HCT116 (cell line): ENCODE measurements around the gene ACBD6. TPM values are rescaled to one million over a fixed set of nuclear protein-coding genes. Genes with fewer than 3 reads are reported as not detected.

ENCODE experiments used
- ATAC-seq: fragments of 200-7000 bp; cut with Tn5 transposase; 2 replicates; pipeline ENCODE4 v1.9.1; 2020; ENCODE audit warnings: mild to moderate bottlenecking, moderate library complexity
- BruUV-seq: library from RNA; stranded (reverse); fragments of 400-500 nt; replicated peaks from 2 replicates; lab custom pipeline; 2021; lab: Mats Ljungman, UMichigan
- CTCF ChIA-PET: fragments of 300-600 bp; sonication (Branson Sonifier 250); formaldehyde crosslinking; loops from one replicate; lab custom pipeline; 2021; ENCODE audit warnings: antibody characterized with exemption; lab: Charles Lee
- POLR2A ChIA-PET: fragments of 300-600, 350-600 bp; sonication (Branson Sonifier 250); formaldehyde crosslinking; loops from one replicate; lab custom pipeline; 2021; ENCODE audit warnings: antibody characterized with exemption; lab: Charles Lee
- RAD21 ChIA-PET, 2 experiments: fragments of 300-600 bp; sonication (Branson Sonifier 250); formaldehyde crosslinking; loops; one replicate each; lab custom pipeline; 2023; ENCODE audit warnings: low total read pairs in 2 of 2; ENCODE audit not compliant: uncharacterized antibody in 2 of 2, unreplicated experiment in 2 of 2, low non-redundant PET in 1 of 2; lab: Charles Lee
- DNase-seq: peaks from one replicate; pipeline ENCODE4 v3.0.0-alpha.2; 2010; ENCODE audit warnings: low read depth, low spot score
- H2AFZ ChIP-seq: fragments of 200-600 bp; shearing (Covaris generic), sonication (generic); 2 replicates; pipeline ENCODE4 v1.6.1; 2017; ENCODE audit warnings: low read depth, mixed run types, mixed read lengths, antibody characterized with exemption, low read length; ENCODE audit not compliant: poor library complexity, severe bottlenecking
- H3K27ac ChIP-seq: 2 replicates; pipeline ENCODE4 v1.5.1; 2012; ENCODE audit warnings: low read depth, low read length
- H3K27me3 ChIP-seq: fragments of 200-600 bp; sonication (generic); 2 replicates; pipeline ENCODE4 v1.6.1; 2016; ENCODE audit warnings: mixed run types, low read length, mixed read lengths; ENCODE audit not compliant: insufficient read depth
- H3K36me3 ChIP-seq, 2 experiments: fragments of 200-500 bp in 1 of 2; fragments of 200-600 bp in 1 of 2; sonication (Bioruptor generic) in 1 of 2; sonication (generic) in 1 of 2; 2 replicates each; pipeline versions ENCODE4 v1.5.1 to v1.6.1; 2014 to 2016; ENCODE audit warnings: low read length in 2 of 2, inconsistent platforms in 1 of 2, mixed read lengths in 1 of 2, mixed run types in 1 of 2; ENCODE audit not compliant: insufficient read depth in 2 of 2, control insufficient read depth in 1 of 2
- H3K4me1 ChIP-seq, 2 experiments: fragments of 200-600 bp in 1 of 2; sonication (generic) in 1 of 2; 2 replicates each; pipeline versions ENCODE4 v1.5.1 to v1.6.1; 2012 to 2017; ENCODE audit warnings: low read length in 2 of 2, inconsistent platforms in 1 of 2, mild to moderate bottlenecking in 1 of 2, mixed read lengths in 1 of 2, mixed run types in 1 of 2, moderate library complexity in 1 of 2; ENCODE audit not compliant: insufficient read depth in 2 of 2, control insufficient read depth in 1 of 2
- H3K4me2 ChIP-seq: fragments of 200-600 bp; sonication (generic); 2 replicates; pipeline ENCODE4 v1.6.1; 2017; ENCODE audit warnings: mixed run types, low read length, mixed read lengths
- H3K4me3 ChIP-seq, 2 experiments: fragments of 200-600 bp in 1 of 2; sonication (generic) in 1 of 2; replicated peaks in 1 of 2; 2 replicates each; pipeline ENCODE4 v1.5.1; 2011 to 2016; ENCODE audit warnings: low read length in 2 of 2, control low read depth in 1 of 2, low read depth in 1 of 2, mild to moderate bottlenecking in 1 of 2, mixed read lengths in 1 of 2, mixed run types in 1 of 2
- H3K79me2 ChIP-seq: fragments of 200-600 bp; sonication (generic); 2 replicates; pipeline ENCODE4 v1.6.1; 2017; ENCODE audit warnings: mild to moderate bottlenecking, mixed run types, low read length, moderate library complexity, mixed read lengths; ENCODE audit not compliant: insufficient read depth
- H3K9ac ChIP-seq: fragments of 200-600 bp; sonication (generic); 2 replicates; pipeline ENCODE4 v1.6.1; 2016; ENCODE audit warnings: low read length, mixed read lengths
- H3K9me2 ChIP-seq: fragments of 200-600 bp; sonication (generic), shearing (Covaris generic); 2 replicates; pipeline ENCODE4 v1.6.1; 2017; ENCODE audit warnings: mixed run types, mild to moderate bottlenecking, moderate library complexity; ENCODE audit not compliant: insufficient read depth
- H3K9me3 ChIP-seq, 2 experiments: fragments of 200-500 bp in 1 of 2; fragments of 200-600 bp in 1 of 2; sonication (Bioruptor generic) in 1 of 2; sonication (generic) in 1 of 2; 2 replicates each; pipeline ENCODE4 v1.6.1; 2014 to 2017; ENCODE audit warnings: low read length in 2 of 2, mixed read lengths in 2 of 2, inconsistent platforms in 1 of 2, low read depth in 1 of 2, mild to moderate bottlenecking in 1 of 2, mixed run types in 1 of 2, moderate library complexity in 1 of 2; ENCODE audit not compliant: control insufficient read depth in 1 of 2, insufficient read depth in 1 of 2
- H4K20me1 ChIP-seq: fragments of 200-600 bp; sonication (generic), shearing (Covaris generic); 2 replicates; pipeline ENCODE4 v1.6.1; 2017; ENCODE audit warnings: mixed run types, mild to moderate bottlenecking, moderate library complexity; ENCODE audit not compliant: insufficient read depth
- FOSL1 ChIP-seq: IDR thresholded peaks from 2 replicates; pipeline ENCODE4 v1.6.1; 2012; ENCODE audit warnings: low read depth
- JUND ChIP-seq: IDR thresholded peaks from 2 replicates; pipeline ENCODE4 v1.6.1; 2012
- POLR2AphosphoS5 ChIP-seq: IDR thresholded peaks from 2 replicates; pipeline ENCODE4 v1.6.1; 2011; ENCODE audit warnings: mild to moderate bottlenecking, low read depth, low read length, moderate library complexity
- RAD21 ChIP-seq: IDR thresholded peaks from 2 replicates; pipeline ENCODE4 v1.6.1; 2012; ENCODE audit warnings: low read depth, mild to moderate bottlenecking
- SIN3A ChIP-seq: IDR thresholded peaks from 2 replicates; pipeline ENCODE4 v1.6.1; 2012; ENCODE audit warnings: low read depth
- SRF ChIP-seq: IDR thresholded peaks from 2 replicates; pipeline ENCODE4 v1.6.1; 2012; ENCODE audit warnings: low read depth
- intact Hi-C: fragments of 100-400 bp; cut with micrococcal nuclease; formaldehyde crosslinking; loops from 2 replicates; pipeline ENCODE4 v1.10.0; 2022
- total RNA-seq: library from RNA; stranded (reverse); gene quantifications from one replicate; pipeline ENCODE4 v1.2.1, GENCODE V29; 2021; ENCODE audit not compliant: unreplicated experiment
- TF ChIP-seq, protein P1 (sequence below): IDR thresholded peaks from 2 replicates; pipeline ENCODE4 v1.6.1; 2011; ENCODE audit warnings: mild to moderate bottlenecking, low read length, moderate library complexity; ENCODE audit not compliant: insufficient replicate concordance; ENCODE audit errors: extremely low read depth
- TF ChIP-seq, protein P2 (sequence below): IDR thresholded peaks from 2 replicates; pipeline ENCODE4 v1.6.1; 2012; ENCODE audit warnings: low read depth

ACBD6 gene
- total RNA-seq, 1 experiment from 2014 or later, result 43.2 TPM

DNA sequence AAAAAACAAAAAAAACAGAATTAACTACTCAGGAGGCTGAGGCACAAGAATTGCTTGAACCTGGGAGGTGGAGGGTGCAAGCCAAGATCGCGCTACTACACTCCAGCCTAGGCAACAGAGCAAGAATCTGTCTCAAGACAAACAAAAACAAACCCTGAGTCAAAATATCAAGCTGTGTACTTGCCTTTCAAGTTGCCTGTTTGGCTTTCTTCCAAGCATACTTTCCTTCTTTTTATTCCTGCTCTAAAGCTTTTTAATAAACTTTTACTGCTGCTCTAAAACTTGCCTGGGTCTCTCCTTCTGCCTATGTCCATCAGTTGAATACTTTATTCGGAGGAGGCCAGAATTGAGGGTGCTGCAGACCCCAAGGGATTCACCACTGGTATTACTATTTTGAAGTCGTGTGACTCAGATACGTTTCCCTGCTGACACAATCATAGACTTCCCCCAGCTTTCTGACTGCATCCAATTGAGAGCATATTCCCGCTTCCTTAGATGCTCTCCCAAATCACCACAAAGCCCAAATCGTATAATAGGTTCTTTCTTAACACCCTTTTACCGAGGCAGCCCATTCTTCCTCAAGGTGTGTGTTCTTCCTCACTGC, 3.5 kb upstream of the ACBD6 start:
- ATAC-seq, result no peak
- H3K9me3 ChIP-seq, result no peaks in the 10 kb centered on the region
- intact Hi-C loops, result no loop called here
- peaks cover 7 to 30% of the 10 kb centered on the region in 2 experiments; a peak in 3 of 4 replicates for H3K4me1 ChIP-seq
- no peaks in the 10 kb centered on the region for H3K27me3 ChIP-seq
- peak overlapping the region; percentile 48 for H3K4me2 ChIP-seq
- no peak overlapping the region for H3K9ac ChIP-seq
- TF ChIP-seq, protein P1, sequence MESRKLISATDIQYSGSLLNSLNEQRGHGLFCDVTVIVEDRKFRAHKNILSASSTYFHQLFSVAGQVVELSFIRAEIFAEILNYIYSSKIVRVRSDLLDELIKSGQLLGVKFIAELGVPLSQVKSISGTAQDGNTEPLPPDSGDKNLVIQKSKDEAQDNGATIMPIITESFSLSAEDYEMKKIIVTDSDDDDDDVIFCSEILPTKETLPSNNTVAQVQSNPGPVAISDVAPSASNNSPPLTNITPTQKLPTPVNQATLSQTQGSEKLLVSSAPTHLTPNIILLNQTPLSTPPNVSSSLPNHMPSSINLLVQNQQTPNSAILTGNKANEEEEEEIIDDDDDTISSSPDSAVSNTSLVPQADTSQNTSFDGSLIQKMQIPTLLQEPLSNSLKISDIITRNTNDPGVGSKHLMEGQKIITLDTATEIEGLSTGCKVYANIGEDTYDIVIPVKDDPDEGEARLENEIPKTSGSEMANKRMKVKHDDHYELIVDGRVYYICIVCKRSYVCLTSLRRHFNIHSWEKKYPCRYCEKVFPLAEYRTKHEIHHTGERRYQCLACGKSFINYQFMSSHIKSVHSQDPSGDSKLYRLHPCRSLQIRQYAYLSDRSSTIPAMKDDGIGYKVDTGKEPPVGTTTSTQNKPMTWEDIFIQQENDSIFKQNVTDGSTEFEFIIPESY, result no peak
- TF ChIP-seq, protein P2, sequence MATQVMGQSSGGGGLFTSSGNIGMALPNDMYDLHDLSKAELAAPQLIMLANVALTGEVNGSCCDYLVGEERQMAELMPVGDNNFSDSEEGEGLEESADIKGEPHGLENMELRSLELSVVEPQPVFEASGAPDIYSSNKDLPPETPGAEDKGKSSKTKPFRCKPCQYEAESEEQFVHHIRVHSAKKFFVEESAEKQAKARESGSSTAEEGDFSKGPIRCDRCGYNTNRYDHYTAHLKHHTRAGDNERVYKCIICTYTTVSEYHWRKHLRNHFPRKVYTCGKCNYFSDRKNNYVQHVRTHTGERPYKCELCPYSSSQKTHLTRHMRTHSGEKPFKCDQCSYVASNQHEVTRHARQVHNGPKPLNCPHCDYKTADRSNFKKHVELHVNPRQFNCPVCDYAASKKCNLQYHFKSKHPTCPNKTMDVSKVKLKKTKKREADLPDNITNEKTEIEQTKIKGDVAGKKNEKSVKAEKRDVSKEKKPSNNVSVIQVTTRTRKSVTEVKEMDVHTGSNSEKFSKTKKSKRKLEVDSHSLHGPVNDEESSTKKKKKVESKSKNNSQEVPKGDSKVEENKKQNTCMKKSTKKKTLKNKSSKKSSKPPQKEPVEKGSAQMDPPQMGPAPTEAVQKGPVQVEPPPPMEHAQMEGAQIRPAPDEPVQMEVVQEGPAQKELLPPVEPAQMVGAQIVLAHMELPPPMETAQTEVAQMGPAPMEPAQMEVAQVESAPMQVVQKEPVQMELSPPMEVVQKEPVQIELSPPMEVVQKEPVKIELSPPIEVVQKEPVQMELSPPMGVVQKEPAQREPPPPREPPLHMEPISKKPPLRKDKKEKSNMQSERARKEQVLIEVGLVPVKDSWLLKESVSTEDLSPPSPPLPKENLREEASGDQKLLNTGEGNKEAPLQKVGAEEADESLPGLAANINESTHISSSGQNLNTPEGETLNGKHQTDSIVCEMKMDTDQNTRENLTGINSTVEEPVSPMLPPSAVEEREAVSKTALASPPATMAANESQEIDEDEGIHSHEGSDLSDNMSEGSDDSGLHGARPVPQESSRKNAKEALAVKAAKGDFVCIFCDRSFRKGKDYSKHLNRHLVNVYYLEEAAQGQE, result no peak
- TF ChIP-seq RAD21, result no peak
- no peak for TF ChIP-seq FOSL1
- no peak for TF ChIP-seq JUND
- no peak for TF ChIP-seq POLR2AphosphoS5
- no peak for TF ChIP-seq SRF
- 0 out of 2 replicates have a peak, but pooled peaks have one; percentile 23 for TF ChIP-seq SIN3A
- H2AFZ ChIP-seq, result no peak overlapping the region
- no peak overlapping the region for H3K27ac ChIP-seq
- no TSS peak for BruUV-seq
- no peaks in the 10 kb centered on the region for H3K9me2 ChIP-seq
- POLR2A ChIA-PET, result no interaction called here
- H3K36me3 ChIP-seq, result no peaks in the 10 kb centered on the region; a peak in 1 of 4 replicates
- H3K79me2 ChIP-seq, result peaks cover 14% of the 10 kb centered on the region
- RAD21 ChIA-PET, result no interaction called here
- H3K4me3 ChIP-seq, result no peak overlapping the region
- H4K20me1 ChIP-seq, result no peaks in the 10 kb centered on the region
- CTCF ChIA-PET, result interaction anchor here (2.0 kb wide), 1 partner anchor 9 kb away, joined by 9 read pairs; no protein-coding TSS in a partner anchor
- DNase-seq, result peak; percentile 24
